Medulla oblongata (tissue), 1 donor: ENCODE data around the gene ZC3H4.
A peak's percentile ranks its signal among the peaks of the same experiment; 100 is the strongest.
"Not testable (repeated sequence)": the region's sequence is repeated elsewhere in the genome, so short reads cannot be mapped to it uniquely, and the experiment has no call there.

Source experiments
- DNase-seq: peaks from one replicate; pipeline ENCODE4 v3.0.0-alpha.2; 2015; ENCODE audit errors: extremely low spot score

The ZC3H4 gene

DNA sequence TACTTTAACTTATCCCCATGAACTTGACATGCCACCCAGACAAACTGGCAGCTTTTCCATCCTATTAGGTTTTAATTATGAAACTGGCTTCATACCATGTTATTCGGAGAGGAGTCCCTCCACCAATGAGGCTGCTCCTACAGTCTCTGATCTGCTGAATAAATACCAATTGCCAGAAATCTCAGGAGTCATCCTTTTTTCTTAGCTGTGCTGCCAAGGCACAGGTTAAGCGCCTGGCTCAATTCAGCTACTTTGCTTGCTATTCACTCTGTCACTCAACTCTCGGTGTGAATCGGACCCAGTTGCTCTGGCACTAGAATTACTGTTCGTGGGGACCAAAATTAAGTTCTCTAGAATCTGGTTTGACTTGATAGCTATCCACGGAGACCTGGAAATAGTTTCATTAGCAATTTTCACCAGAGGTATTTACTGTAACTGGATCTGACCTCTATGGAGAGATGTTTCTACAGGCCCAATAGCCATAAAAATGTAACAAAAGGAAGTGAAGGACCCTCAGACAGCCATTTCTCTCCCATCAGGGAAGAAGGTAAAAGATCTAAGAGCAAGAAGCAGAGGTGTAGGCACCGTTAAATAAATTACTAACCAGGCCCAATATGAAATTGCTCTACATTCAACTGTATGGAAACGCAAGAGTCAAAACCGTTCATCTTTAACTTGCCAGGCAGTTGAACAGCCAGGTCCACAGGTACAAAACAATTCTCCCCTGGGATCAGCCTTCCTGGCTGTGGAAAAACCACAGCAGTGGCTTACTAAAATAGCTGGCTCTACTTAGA lies 5.4 kb downstream of the ZC3H4 start:
- DNase-seq = peak; percentile 29

DNA sequence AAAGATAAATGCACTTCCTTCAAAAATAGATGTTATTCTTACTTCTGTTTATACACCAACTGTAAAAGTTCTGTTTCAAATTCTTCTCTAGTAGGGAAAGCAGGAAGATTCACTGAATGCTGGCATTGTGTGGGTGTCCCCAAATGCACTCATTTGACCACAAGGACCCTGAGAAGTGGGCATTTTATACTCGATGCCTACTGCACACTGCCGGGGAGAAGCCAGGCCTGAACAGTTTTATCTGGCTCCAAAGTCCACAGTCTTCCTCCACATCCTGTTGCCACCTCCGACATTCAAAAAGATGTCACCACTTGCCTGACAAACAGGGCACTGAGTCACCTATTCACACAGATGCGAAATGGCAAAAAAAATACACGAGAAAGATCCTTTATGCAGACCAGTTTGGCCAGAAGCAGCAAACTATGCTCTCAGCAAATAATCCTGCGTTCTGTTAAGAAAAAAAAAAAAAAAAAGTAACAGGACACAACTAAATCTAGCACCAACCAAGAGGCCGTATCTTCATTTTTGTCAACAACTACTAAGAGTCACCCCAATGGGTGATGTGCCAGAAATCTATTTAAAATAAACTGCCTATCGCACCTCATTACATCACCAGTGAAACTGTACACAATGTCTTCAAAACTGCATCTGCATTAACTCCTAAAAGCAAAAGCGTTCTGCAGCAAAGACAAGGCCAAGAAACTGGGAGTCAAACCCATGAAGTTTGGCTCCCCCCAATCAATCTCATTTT lies 6.2 kb downstream of the ZC3H4 start:
- DNase-seq = peak; percentile 62

DNA sequence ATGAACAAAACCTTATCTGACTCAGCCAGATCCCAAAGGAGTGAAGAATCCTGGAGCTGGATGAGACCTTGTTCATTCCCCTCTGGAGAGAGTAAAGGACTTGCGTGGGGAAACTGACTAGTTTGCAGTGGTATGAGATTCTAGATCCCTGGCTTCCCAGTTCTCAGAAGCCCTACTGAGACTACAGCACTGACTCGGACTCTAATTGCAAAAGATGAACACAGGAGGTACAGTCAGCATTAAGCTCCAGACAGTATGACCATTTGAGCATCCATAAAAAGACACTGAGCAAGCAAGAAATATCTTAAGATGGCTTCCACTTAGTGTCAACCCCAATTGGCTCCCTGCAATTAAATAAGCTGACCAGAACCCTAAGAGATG lies 6.8 kb downstream of the ZC3H4 start:
- DNase-seq = peak; percentile 41

DNA sequence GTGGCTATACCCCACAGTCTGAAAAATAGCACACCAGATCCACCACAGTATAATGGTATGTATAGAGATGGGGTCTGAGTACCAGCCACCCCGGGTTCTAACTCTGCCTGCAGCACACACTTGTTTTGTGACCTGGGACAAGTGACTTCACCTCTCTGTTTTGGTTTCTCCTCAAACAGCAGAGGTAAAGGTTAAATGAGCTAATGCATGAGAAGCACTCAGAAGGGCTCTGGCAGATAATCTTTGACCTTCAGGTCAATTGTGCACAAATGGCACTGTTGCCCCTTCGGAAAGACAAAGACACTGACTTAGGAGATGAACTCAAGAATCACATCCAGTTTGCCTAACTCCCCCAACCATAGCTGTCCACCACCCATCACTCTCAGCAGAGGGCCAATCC lies 7.7 kb downstream of the ZC3H4 start:
- DNase-seq = no peak

DNA sequence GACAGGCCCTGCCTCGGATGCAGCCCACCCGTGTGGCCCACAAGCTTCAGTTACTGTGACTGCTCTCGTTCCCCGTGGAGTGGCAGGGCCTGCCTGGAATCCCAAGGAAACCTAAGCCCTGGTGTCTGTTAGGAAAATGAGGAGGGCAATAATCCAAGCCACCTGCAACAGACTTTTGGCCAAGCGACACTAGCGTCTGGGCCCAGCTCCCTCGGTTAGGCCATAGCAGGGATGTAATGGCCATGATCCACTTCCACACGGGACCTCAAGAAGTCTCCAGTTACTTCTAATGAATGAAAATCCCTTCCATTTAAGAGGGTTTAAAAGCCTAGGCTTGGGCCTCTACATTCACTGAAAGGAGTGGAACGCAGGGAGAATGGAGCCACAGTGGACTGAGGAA lies 8.9 kb downstream of the ZC3H4 start:
- no peak for DNase-seq

DNA sequence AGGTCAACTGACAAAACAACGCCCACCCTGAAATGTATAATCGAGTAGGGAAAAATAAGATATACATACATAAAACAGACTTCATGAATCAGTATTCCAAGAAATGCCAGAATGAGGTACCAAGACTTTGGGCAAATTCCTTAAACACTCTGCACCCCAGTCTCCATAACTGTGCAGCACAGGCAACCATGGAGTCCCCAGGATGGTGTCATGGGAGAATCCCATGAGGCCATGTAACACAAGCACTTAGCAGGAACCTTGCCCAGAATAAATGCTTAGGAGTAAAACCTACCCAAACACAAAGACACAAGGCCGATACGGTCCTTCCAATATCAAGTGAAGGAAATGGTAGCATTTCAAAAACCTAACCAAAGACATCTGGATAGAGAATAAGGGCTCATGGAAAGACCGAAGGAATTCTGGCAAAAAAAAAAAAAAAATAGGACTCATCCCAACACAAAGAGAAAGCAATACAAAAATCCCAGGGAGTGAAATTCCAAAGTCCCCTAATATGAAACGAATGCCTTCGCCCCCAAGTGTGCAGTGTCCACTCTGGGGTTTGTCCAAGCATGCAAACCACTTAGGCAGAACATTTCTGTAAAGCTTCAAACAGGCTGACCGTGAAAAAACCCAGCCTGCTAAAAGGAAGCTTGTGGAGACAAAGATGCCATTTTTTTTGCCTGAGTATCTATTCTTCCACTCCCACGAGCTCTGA lies 11.1 kb downstream of the ZC3H4 start:
- DNase-seq = no peak

DNA sequence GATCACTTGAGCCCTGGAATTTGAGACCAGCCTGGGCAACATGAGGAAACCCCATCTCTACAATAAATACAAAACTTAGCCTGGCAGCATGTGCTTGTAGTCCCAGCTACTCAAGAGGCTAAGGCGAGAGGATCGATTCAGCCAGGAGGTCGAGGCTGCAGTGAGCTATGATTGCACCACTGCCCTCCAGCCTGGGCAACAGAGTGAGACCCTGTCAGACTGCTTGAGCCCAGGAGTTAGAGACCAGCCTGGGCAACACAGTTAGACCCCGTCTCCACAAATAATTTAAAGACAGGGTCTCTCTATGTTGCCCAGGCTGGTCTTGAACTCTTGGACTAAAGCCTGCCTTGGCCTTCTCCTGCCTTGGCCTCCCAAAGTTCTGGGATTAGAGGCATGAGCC lies 12.5 kb downstream of the ZC3H4 start:
- DNase-seq = not testable (repeated sequence)

DNA sequence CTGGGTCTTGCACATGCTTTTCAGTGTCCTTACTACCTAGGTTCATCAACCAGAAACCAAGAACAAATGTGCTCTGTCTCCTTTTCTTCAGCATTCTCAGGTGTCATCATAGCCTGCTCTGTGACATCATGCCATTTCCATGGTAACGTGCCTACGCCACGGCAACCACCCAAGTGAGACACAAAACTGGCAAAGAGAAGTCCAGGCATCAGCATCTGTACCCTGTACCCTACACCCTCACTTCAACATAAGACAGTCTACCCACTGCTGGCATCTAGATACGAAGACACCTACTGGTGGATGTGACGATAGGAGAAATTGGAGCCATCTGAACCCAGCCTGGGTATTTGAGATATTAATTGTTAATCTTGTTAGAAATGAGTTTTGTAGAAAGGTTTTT lies 13.3 kb downstream of the ZC3H4 start:
- no peak for DNase-seq

DNA sequence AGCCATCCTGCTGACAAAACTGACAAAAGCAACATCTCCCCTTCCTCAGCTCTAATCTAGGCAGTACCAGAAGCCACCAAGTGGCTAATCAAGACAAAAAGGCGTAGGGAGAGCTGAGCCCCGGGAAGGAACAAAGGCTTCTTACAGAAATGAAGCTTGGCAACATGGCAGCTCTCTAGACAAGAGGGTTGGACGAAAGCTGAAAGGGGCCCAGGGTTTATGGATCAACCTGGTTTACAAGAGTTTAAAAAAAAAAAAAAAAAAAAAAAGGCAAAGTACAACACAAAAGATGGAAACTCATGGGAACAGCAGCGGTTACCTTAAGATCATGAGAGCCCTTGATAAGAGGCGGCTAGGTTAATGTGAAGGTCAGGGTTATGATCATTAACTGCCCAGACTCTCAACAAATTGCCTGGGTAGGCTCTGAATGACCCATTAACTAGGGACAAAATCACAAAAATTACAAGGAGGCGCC lies 14.0 kb downstream of the ZC3H4 start:
- DNase-seq = no peak

DNA sequence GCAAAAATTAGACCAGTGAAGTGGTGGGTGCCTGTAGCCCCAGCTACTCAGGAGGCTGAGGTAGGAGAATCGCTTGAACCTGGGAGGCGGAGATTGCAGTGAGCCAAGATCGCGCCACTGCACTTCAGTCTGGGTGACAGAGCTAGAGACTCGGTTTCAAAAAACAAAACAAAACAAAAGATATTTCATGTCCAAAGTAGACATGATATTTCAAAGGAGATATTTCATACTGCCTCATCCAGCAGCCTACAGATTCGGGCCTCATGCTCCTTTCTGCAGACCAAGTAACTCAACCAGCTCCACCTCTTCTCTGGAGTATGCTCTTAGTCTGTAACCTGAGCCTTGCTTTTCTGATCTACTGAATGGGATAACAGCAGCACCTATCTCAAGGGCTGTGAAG lies 15.0 kb downstream of the ZC3H4 start:
- DNase-seq = no peak

DNA sequence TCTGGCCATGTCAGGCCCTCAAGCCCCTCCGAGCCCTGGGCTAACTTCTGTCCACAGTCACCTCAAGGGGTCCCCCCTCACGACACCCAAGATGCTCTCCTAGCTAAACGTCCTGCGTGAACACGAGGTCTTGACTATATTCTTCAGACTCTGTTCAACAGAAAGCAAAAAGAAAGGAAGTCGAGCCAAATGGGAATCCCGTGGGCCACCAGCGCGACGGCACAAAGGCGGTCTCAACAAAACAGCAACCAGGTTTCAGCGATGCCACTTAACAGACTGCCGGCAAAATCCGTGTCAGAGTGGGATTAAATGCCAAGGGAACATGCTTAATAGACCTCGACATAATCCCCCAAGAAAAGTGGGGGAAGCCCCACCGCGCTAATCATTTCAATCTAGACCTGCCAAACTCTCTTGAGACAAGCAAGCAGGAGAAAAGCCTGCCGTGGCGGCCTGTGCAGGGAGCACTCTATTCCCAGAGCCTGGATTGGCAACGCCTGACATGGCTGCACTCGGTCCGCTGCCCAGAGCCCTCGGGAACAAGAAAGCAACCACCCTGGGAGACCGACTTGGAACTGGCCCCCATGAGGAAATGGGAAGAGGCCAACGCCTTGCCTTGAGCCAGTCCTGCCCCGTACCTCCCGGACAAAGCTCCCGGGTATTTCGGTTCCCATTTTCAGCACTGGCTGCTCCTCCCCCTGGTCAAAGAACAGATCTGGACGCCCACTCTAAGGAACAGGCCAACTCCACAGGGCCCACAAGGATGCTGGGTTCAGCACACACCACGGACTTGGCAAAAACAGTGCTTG lies 16.0 kb downstream of the ZC3H4 start:
- peak; percentile 84 for DNase-seq

DNA sequence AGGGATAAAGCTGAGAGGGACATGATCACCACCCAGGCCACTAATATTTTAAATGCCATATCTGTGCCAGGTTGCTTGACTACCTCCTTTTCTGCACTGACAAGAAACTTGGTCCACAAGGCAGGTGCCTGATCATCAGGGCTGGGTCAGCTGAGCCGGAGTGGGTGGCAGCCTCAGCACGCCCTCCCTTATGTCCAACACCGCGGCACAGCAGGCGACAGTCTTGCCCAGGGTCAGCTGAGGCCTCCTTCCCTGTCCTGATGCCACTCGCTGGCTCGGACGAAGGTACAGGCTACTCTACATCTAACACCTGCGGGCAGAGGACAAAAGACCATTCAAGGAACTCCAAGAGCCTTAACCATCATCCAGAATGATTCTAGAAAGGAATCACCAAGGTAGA lies 16.9 kb downstream of the ZC3H4 start:
- no peak for DNase-seq

DNA sequence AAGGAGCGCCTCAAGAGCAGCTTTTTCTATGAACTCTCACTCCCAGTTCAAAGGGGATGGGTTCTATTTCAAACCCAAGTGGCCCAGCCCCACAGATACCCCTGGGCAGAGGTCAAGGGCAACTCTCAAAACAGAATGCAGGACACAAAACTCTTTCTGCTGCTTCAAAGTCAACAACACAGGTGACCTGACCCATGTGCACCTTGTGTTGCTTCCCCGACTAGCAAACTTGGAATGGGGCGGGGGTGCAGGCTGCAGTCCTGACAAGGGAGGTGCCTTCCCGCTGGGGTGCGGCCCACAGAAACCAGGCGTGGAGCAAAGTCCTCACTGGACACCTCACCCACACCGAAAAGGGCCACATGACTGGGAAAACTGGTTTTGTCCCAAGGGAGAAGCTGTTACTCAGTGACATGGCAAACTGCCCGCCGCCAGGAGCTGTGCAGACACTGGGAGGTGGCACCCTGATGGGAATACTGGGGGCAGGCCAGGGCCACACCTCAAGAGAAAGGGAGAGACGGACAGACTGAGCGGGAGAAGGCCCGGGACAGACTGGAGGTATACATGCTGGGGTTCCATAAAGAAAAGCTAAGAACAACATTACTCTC lies 17.4 kb downstream of the ZC3H4 start:
- no peak for DNase-seq

DNA sequence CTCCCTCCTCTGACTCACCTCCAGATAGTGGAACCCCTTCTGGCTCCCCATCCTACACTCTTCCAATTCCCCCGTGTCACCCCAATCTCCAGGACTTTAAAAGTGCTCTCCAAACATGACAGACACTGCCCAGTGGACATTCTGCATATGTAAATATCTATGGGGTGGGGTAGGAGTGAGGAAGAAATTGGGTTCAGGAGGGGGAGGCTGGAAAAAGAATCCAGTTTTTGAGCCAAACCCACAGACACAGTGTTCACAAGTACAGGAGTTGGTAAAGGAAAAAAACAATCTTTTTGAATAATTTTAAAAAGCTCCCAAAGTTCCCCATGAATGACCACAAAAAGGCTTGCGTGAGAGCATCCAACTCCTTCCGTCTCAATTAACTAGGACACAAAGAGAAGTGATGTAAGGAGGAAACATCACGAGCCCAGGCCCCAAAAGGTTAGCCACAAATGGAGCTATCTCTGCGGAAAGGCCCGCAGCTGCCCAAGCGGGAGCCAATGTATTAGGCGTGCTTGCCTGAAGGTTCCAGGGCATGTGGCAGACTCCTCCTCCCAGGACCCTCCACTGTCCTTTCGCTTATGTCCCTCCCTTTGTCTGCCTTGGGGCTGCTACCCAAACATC lies 18.0 kb downstream of the ZC3H4 start:
- no peak for DNase-seq

DNA sequence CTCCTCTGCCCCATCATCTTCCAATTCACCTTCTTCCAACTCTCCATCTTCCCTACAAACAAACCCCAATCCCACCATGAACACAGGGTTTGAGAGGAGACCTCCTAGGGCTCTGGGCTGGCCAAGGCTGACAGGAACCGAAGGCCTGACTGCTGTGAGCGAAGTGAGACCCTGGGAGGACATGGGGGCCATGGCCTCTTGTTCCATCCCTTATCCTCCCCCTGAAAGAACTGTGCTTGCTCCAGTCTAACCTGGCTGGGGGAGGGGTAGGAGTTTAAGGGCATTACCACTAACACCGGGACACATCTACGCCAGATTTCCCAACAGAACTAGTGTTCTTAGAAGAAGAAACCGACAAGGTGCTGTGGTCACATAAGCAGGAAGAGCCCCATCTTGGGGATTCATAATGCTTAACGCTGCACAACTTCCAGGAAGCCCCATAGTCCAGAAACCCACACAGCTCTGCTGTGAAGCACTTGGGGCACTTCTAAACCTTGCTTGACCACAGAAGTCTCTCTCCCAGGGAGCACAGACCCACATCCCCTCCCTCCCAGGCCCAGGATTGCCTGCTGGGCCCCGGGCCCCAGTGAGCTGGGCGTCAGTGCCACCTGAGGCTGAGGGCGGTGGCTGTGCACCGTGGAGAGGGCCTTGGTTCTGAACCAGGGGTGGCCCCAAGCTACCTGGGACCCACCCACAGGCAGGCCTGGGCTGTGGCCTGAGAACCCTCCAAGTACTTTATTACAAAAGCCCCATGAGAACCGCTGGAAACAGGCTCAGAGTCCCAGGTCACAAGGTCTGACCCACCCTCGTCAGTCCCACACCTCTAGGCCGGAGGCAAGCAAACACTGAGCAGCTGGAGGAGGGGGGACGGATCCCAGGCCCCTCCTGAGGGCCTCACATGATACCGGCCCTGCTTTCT lies 18.8 kb downstream of the ZC3H4 start:
- DNase-seq = no peak

DNA sequence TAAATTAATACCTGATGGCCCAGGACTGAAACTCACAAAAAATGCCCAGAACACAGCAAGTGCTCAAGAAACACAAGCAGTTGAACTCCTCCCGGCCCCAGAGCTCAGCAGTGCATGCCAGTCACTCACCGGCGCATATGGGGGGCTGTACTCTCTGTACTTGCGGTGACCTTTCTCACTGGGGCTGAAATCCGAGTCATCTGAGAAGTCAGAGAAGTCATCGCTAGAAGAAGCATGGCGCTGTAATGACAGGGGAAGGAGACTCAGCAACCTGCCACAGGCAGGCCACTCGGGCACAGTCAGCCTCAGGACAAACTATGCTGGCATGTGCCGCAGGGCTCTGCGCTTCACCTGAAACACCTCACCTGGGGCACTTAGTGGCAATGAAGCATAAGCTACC lies 19.7 kb downstream of the ZC3H4 start:
- no peak for DNase-seq

DNA sequence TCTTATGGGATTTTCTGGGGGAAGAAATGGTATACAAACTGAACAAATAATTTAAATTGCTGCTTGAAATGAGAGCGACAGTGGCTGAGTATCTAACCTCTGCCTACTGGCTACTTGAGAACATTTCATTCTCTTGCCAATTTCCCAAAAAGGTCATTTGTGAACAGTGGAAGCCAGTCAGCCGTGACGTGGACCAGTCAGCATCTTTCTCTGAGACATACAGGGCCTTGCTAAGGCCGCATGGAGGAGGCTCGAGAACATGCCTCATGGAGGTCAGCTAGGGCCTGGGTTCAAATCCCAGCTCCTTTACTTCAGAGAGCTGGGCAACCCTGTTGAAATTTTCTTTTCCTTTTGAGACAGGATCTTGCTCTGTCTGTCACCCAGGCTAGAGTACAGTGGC lies 20.3 kb downstream of the ZC3H4 start:
- no peak for DNase-seq

DNA sequence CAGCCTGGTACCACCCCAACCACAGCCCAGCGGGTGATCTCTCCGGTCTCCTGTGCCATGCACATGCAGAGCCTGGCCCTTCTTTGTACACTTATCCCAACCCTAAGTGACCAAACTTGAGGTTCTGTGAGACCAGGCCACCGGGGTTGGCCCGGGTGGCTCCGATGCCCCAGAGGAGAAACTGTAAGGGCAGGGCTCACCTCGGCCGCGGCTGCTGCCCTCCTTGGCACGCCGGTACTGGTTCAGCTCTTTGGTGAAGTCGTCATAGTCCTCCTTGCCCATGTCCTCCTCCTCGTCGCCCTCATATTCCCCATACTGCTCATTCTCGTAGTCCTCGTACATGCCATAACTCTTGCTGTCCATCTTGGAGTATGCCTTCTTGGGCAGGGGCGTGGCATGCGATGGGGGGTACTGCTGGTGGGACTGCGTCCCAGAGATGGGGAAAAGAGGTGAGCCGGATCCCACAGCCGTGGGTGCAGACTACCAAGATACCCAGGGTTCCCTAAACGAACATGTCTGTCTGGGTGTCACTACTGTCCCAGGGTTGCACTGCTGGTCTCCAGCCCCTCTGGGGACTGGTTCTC lies 23.7 kb downstream of the ZC3H4 start:
- no peak for DNase-seq

DNA sequence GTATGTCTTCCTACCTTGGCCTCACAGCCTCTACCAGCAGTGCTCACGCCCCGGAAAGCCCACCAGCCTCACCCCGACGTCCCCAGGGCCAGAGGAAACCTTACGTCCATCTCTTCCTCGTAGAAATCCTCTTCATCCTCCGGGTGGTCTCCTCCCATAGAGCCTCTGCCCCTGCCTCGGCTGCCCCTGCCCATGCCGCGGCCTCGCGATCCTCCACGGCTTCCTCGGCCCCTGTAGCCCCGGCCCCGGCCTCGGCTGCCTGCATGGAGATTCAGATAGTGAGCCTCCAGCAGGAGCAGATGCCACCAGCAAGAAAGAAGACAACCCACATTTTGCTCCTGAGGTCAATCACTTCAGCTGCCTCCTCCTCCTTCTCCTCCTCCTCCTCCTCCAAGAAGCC lies 27.3 kb downstream of the ZC3H4 start:
- no peak for DNase-seq
